Lower leg skin (tissue), 3 donors: Measurements from ENCODE around the gene USP25.

Experiments used
- CTCF ChIP-seq, 3 donors: fragments of 450-650 bp; IDR thresholded peaks; one replicate each; pipeline ENCODE4 v1.5.1; 2016; ENCODE audit warnings: antibody characterized with exemption in 3 of 3, mild to moderate bottlenecking in 3 of 3, moderate library complexity in 2 of 3
- POLR2A ChIP-seq, 2 donors: fragments of 450-650 bp; IDR thresholded peaks; one replicate each; pipeline ENCODE4 v1.6.1; 2016 to 2017; ENCODE audit warnings: antibody characterized with exemption in 2 of 2, mild to moderate bottlenecking in 1 of 2, moderate library complexity in 1 of 2

DNA sequence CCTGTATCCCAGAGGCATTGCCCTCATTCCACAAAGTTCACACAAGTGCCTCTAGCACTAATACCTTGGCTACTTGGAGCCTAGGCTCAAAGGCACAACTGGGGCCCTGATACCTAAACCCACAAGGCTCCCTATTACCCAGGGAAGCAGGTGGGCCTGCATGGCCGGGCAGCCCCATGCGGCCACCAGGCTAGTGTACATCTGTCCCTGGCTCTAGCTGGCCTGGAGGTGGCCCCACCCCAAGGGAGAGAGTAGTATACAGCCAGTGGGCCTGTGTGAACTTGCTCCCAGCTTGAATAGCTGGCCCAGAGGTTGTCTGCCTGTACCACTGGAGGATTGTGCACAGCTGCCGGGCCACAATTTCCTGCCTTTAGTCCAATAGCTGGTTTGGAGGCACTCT, 52.2 kb downstream of the USP25 start:
- TF ChIP-seq CTCF (IDR thresholded peaks at IDR 0.05), result no peak
- no peak for TF ChIP-seq POLR2A (IDR thresholded peaks at IDR 0.05)
